OCI-LY7 (cell line): Measurements from ENCODE around the gene CRYAB.

Experiments used
- EZH2phosphoT487 ChIP-seq: fragments of 200-600 bp; sonication (generic); IDR thresholded peaks from 2 replicates; pipeline ENCODE4 v1.6.1; 2018; ENCODE audit warnings: low read depth, borderline replicate concordance, mild to moderate bottlenecking, mixed run types, antibody characterized with exemption, low read length, moderate library complexity, mixed read lengths
- TF ChIP-seq, protein P1 (sequence below): fragments of 200-600 bp; sonication (generic); conservative IDR thresholded peaks from 2 replicates; pipeline ENCODE4 v1.5.1; 2014; ENCODE audit warnings: mild to moderate bottlenecking, antibody characterized with exemption, low read length, moderate library complexity, mixed read lengths

DNA sequence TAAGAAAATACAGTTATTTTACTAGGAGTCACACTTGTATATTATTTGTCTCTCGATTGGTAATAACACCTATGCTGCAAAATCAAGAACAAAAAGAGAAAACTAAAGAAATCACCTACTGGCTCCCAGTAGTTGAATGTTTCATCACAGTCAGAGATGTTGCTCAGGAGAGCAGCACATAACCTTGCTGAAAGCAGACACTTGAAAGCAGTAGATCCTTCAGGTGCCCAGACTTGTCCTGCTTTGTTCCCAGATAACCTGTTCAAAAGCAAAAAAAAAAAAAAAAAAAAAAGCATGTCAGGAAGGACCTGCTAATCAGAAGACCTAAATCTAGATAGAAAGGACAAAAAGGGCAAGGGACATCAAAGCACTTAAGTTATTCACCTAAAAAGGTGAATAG, 41.5 kb downstream of the CRYAB start:
- TF ChIP-seq, protein P1, sequence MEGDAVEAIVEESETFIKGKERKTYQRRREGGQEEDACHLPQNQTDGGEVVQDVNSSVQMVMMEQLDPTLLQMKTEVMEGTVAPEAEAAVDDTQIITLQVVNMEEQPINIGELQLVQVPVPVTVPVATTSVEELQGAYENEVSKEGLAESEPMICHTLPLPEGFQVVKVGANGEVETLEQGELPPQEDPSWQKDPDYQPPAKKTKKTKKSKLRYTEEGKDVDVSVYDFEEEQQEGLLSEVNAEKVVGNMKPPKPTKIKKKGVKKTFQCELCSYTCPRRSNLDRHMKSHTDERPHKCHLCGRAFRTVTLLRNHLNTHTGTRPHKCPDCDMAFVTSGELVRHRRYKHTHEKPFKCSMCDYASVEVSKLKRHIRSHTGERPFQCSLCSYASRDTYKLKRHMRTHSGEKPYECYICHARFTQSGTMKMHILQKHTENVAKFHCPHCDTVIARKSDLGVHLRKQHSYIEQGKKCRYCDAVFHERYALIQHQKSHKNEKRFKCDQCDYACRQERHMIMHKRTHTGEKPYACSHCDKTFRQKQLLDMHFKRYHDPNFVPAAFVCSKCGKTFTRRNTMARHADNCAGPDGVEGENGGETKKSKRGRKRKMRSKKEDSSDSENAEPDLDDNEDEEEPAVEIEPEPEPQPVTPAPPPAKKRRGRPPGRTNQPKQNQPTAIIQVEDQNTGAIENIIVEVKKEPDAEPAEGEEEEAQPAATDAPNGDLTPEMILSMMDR: no peak
- no peak for TF ChIP-seq EZH2phosphoT487
